Vagina (tissue), 2 donors: ENCODE measurements around the gene KIF18A. TPM values are rescaled to one million over a fixed set of nuclear protein-coding genes. Genes with fewer than 3 reads are reported as not detected.

Experiments
- DNase-seq, 2 donors: peaks; one replicate each; pipeline ENCODE4 v3.0.0-alpha.2; 2017; ENCODE audit errors: extremely low spot score in 2 of 2
- H3K27ac ChIP-seq: fragments of 200-600 bp; sonication (generic); one replicate; pipeline ENCODE4 v1.5.1; 2019
- H3K27me3 ChIP-seq: fragments of 200-600 bp; sonication (generic); one replicate; pipeline ENCODE4 v1.5.1; 2019
- H3K36me3 ChIP-seq, 2 donors: fragments of 200-600 bp; sonication (generic); one replicate each; pipeline ENCODE4 v1.5.1; 2017 to 2019
- H3K4me1 ChIP-seq: fragments of 200-600 bp; sonication (generic); one replicate; pipeline ENCODE4 v1.5.1; 2019
- H3K4me3 ChIP-seq, 2 donors: fragments of 200-600 bp; sonication (generic); 1 replicate in 1 of 2; 2 replicates in 1 of 2; pipeline ENCODE4 v1.5.1; 2016 to 2019
- H3K9me3 ChIP-seq: fragments of 200-600 bp; sonication (generic); one replicate; pipeline ENCODE4 v1.5.1; 2019
- POLR2A ChIP-seq, 2 donors: fragments of 450-650 bp; IDR thresholded peaks; one replicate each; pipeline ENCODE4 v1.6.1; 2017; ENCODE audit warnings: antibody characterized with exemption in 2 of 2, mild to moderate bottlenecking in 2 of 2, moderate library complexity in 2 of 2
- POLR2AphosphoS5 ChIP-seq, 2 donors: sonication (generic); formaldehyde crosslinking; IDR thresholded peaks; one replicate each; pipeline ENCODE4 v1.9.0; 2017; ENCODE audit warnings: antibody characterized with exemption in 2 of 2, mild to moderate bottlenecking in 2 of 2, low read depth in 1 of 2; ENCODE audit not compliant: insufficient read depth in 1 of 2
- intact Hi-C: fragments of 100-400 bp; cut with DNase I; formaldehyde crosslinking; loops from one replicate; pipeline ENCODE4 v1.15.1; 2023
- total RNA-seq: library from RNA; depleted of rRNA; stranded (reverse); fragments of >200 nt; gene quantifications from one replicate; pipeline ENCODE4 v1.2.3, GENCODE V29; 2016
- TF ChIP-seq, protein P1 (sequence below), 3 experiments: fragments of 450-650 bp in 2 of 3; fragments of 200-600 bp in 1 of 3; sonication (generic) in 1 of 3; IDR thresholded peaks; one replicate each; pipeline ENCODE4 v1.5.1; 2017 to 2019; ENCODE audit warnings: antibody characterized with exemption in 3 of 3, mild to moderate bottlenecking in 2 of 3, moderate library complexity in 2 of 3

KIF18A gene
- total RNA-seq, 1 donor from 2014 or later = 2.5 TPM

DNA sequence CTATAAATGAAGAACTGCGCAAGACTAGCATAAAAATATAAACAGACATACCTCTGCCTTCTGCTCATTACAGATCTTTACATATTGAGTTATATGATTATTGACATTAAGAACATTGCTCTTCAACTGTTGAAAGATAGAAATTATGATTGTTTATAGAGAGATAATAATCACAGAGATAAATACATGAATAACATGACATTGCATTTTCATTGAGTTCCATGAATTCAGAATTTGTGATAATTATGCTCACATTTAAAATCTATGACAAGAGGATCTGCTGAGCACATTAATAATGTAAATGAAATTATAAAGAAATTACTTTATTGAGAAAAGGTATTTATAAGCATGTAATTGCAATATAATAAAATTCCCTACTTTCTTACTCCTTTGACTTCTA is 24.8 kb downstream of the KIF18A start:
- no peak for TF ChIP-seq POLR2A (IDR thresholded peaks at IDR 0.05)
- TF ChIP-seq, protein P1, sequence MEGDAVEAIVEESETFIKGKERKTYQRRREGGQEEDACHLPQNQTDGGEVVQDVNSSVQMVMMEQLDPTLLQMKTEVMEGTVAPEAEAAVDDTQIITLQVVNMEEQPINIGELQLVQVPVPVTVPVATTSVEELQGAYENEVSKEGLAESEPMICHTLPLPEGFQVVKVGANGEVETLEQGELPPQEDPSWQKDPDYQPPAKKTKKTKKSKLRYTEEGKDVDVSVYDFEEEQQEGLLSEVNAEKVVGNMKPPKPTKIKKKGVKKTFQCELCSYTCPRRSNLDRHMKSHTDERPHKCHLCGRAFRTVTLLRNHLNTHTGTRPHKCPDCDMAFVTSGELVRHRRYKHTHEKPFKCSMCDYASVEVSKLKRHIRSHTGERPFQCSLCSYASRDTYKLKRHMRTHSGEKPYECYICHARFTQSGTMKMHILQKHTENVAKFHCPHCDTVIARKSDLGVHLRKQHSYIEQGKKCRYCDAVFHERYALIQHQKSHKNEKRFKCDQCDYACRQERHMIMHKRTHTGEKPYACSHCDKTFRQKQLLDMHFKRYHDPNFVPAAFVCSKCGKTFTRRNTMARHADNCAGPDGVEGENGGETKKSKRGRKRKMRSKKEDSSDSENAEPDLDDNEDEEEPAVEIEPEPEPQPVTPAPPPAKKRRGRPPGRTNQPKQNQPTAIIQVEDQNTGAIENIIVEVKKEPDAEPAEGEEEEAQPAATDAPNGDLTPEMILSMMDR (IDR thresholded peaks at IDR 0.05) = no peak
- no peak for TF ChIP-seq POLR2AphosphoS5 (IDR thresholded peaks at IDR 0.05; ENCODE audit: insufficient read depth in 1 of 2, low read depth in 1 of 2)
- DNase-seq = no peak

GRCh38 chr11:28077521-28077920 is 30.4 kb downstream of the KIF18A start:
- Histone ChIP-seq H3K4me1 (no peaks in the 10 kb centered on the region), H3K27ac (no peak overlapping the region), H3K36me3 (no peaks in the 10 kb centered on the region), H3K9me3 (no peaks in the 10 kb centered on the region), H3K27me3 (no peaks in the 10 kb centered on the region), H3K4me3 (no peak overlapping the region)
- intact Hi-C loops = no loop called here
- no peak for DNase-seq
- no peak for TF ChIP-seq POLR2AphosphoS5 (IDR thresholded peaks at IDR 0.05; ENCODE audit: insufficient read depth in 1 of 2, low read depth in 1 of 2)
- TF ChIP-seq, protein P1 (IDR thresholded peaks at IDR 0.05) = no peak
- TF ChIP-seq POLR2A (IDR thresholded peaks at IDR 0.05) = no peak

More for the DNA sequence above, 24.8 kb downstream of the KIF18A start:
- no peak overlapping the region for H3K27ac ChIP-seq
- H3K4me3 ChIP-seq = no peak overlapping the region
- no peaks in the 10 kb centered on the region for H3K4me1 ChIP-seq
- H3K27me3 ChIP-seq = no peaks in the 10 kb centered on the region
- no peaks in the 10 kb centered on the region for H3K36me3 ChIP-seq
- intact Hi-C loops = no loop called here
- no peaks in the 10 kb centered on the region for H3K9me3 ChIP-seq

GRCh38 chr11:28072321-28072720 is 35.6 kb downstream of the KIF18A start:
- TF ChIP-seq, protein P1 (IDR thresholded peaks at IDR 0.05) = no peak
- TF ChIP-seq POLR2A (IDR thresholded peaks at IDR 0.05) = no peak
- TF ChIP-seq POLR2AphosphoS5 (IDR thresholded peaks at IDR 0.05; ENCODE audit: insufficient read depth in 1 of 2, low read depth in 1 of 2) = no peak
- no peaks in the 10 kb centered on the region for H3K9me3 ChIP-seq
- no peaks in the 10 kb centered on the region for H3K4me1 ChIP-seq
- no peaks in the 10 kb centered on the region for H3K27me3 ChIP-seq
- no peak overlapping the region for H3K27ac ChIP-seq
- intact Hi-C loops = no loop called here
- no peak overlapping the region for H3K4me3 ChIP-seq
- H3K36me3 ChIP-seq = no peaks in the 10 kb centered on the region
- DNase-seq = no peak

DNA sequence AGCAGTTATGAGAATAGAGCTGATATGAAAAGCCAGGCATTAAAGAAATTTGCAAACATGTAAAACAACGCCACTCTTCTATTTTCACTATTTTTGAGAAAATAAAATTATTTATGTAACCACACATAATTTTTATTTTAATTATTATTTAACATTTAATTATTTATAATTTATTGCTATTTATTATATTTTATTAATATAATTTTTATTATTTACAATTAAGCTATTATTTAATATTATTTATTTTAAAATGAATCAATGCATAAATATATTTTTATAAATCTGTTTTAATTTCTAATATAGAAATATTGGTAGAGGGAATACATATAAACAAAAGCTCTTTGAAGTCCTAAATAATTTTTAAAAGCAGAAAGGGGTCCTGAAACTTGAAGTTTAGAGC is 36.7 kb downstream of the KIF18A start:
- Histone ChIP-seq H3K36me3 (no peaks in the 10 kb centered on the region), H3K27me3 (no peaks in the 10 kb centered on the region), H3K4me3 (no peak overlapping the region), H3K27ac (no peak overlapping the region), H3K4me1 (no peaks in the 10 kb centered on the region), H3K9me3 (no peaks in the 10 kb centered on the region)
- DNase-seq = no peak
- TF ChIP-seq, protein P1 (IDR thresholded peaks at IDR 0.05) = no peak
- no peak for TF ChIP-seq POLR2AphosphoS5 (IDR thresholded peaks at IDR 0.05; ENCODE audit: insufficient read depth in 1 of 2, low read depth in 1 of 2)
- intact Hi-C loops = no loop called here

- DNase-seq = no peak
- intact Hi-C loops = no loop called here
Observed at GRCh38 chr11:28058333-28058732, 49.6 kb downstream of the KIF18A start.

More at GRCh38 chr11:28058333-28058732, 49.6 kb downstream of the KIF18A start:
- H3K4me1 ChIP-seq = no peaks in the 10 kb centered on the region
- H3K4me3 ChIP-seq = no peak overlapping the region
- TF ChIP-seq POLR2AphosphoS5 (IDR thresholded peaks at IDR 0.05; ENCODE audit: insufficient read depth in 1 of 2, low read depth in 1 of 2) (no peak), POLR2A (IDR thresholded peaks at IDR 0.05) (no peak)
- TF ChIP-seq, protein P1 (IDR thresholded peaks at IDR 0.05) = no peak
- H3K9me3 ChIP-seq = no peaks in the 10 kb centered on the region
- H3K36me3 ChIP-seq = no peaks in the 10 kb centered on the region
- no peaks in the 10 kb centered on the region for H3K27me3 ChIP-seq
- H3K27ac ChIP-seq = no peak overlapping the region
